Skeletal muscle satellite cell (primary cell): Measurements from ENCODE around the gene KCND3.

Source experiments
- H3K27me3 ChIP-seq: 2 replicates; pipeline ENCODE4 v1.7.0; 2013; ENCODE audit warnings: low read length; ENCODE audit not compliant: control insufficient read depth, insufficient read depth
- H3K36me3 ChIP-seq: 2 replicates; pipeline ENCODE4 v1.7.0; 2013; ENCODE audit warnings: mild to moderate bottlenecking, control low read depth, low read length; ENCODE audit not compliant: insufficient read depth
- H3K4me1 ChIP-seq: 2 replicates; pipeline ENCODE4 v1.7.0; 2013; ENCODE audit warnings: low read length; ENCODE audit not compliant: control insufficient read depth, insufficient read depth
- H3K4me2 ChIP-seq: 2 replicates; pipeline ENCODE4 v1.7.0; 2013; ENCODE audit warnings: mild to moderate bottlenecking, low read length
- H3K4me3 ChIP-seq: 2 replicates; pipeline ENCODE4 v1.7.0; 2013; ENCODE audit warnings: low read length
- H3K9ac ChIP-seq: 2 replicates; pipeline ENCODE4 v1.7.0; 2013; ENCODE audit warnings: mild to moderate bottlenecking, low read depth, low read length, moderate library complexity
- H3K9me3 ChIP-seq: replicated peaks from 2 replicates; pipeline ENCODE4 v1.7.0; 2013; ENCODE audit warnings: mild to moderate bottlenecking, control low read depth, low read length

The KCND3 gene

GRCh38 chr1:111875640-111876039 lies 113.8 kb downstream of the KCND3 start:
- H3K4me2 ChIP-seq, result no peak overlapping the region
- H3K4me3 ChIP-seq, result no peak overlapping the region
- H3K9ac ChIP-seq, result no peak overlapping the region
- H3K36me3 ChIP-seq, result no peaks in the 10 kb centered on the region
- H3K4me1 ChIP-seq, result no peaks in the 10 kb centered on the region
- H3K27me3 ChIP-seq, result peaks cover 41% of the 10 kb centered on the region
- no peaks in the 10 kb centered on the region for H3K9me3 ChIP-seq

DNA sequence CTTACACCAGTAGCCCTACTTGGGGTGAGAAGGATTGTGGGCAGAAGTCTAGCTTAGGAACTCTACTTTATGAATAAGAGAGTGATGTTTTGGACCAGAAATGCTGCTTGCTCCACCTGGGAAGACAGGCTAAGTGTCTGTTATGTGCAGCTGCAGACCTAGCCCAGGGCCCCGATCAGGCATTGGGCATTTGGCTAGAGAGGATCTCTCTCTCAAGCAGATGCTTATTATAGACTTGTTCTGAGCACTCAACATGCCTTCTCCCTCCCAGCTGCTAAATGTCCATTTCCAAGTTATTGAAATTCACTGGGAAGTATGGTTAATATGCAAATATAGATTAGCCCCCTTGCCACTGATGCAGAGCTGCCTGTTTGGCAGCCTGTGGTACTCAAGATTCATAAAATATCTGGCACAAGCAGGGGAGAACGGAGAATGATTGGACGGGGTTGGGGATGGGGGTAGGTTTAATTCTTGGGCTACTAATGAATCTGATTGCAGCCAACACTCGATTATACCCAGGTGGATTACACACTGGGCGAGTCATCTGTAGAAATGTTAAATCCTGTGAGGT lies 115.9 kb downstream of the KCND3 start:
- H3K36me3 ChIP-seq, result no peaks in the 10 kb centered on the region
- H3K27me3 ChIP-seq, result peaks cover 32% of the 10 kb centered on the region
- H3K9me3 ChIP-seq, result no peaks in the 10 kb centered on the region
- H3K4me1 ChIP-seq, result no peaks in the 10 kb centered on the region
- H3K9ac ChIP-seq, result no peak overlapping the region
- no peak overlapping the region for H3K4me2 ChIP-seq
- no peak overlapping the region for H3K4me3 ChIP-seq

GRCh38 chr1:111870181-111870580 lies 119.3 kb downstream of the KCND3 start:
- Histone ChIP-seq H3K36me3 (no peaks in the 10 kb centered on the region), H3K4me2 (no peak overlapping the region), H3K9me3 (no peaks in the 10 kb centered on the region), H3K4me3 (no peak overlapping the region), H3K4me1 (no peaks in the 10 kb centered on the region), H3K27me3 (peaks cover 19% of the 10 kb centered on the region), H3K9ac (no peak overlapping the region)

- Histone ChIP-seq H3K36me3 (no peaks in the 10 kb centered on the region), H3K9me3 (no peaks in the 10 kb centered on the region), H3K4me1 (no peaks in the 10 kb centered on the region), H3K9ac (no peak overlapping the region), H3K4me2 (no peak overlapping the region), H3K27me3 (peaks cover 7% of the 10 kb centered on the region), H3K4me3 (no peak overlapping the region)
Measured at GRCh38 chr1:111867868-111868440, 121.5 kb downstream of the KCND3 start.

GRCh38 chr1:111864862-111865261 lies 124.6 kb downstream of the KCND3 start:
- Histone ChIP-seq H3K4me3 (no peak overlapping the region), H3K9ac (no peak overlapping the region), H3K9me3 (no peaks in the 10 kb centered on the region), H3K27me3 (no peaks in the 10 kb centered on the region), H3K36me3 (no peaks in the 10 kb centered on the region), H3K4me2 (no peak overlapping the region), H3K4me1 (no peaks in the 10 kb centered on the region)

- no peaks in the 10 kb centered on the region for H3K36me3 ChIP-seq
- H3K9me3 ChIP-seq, result no peaks in the 10 kb centered on the region
- no peaks in the 10 kb centered on the region for H3K27me3 ChIP-seq
- no peak overlapping the region for H3K9ac ChIP-seq
- H3K4me2 ChIP-seq, result no peak overlapping the region
- no peak overlapping the region for H3K4me3 ChIP-seq
- H3K4me1 ChIP-seq, result no peaks in the 10 kb centered on the region
Measured at GRCh38 chr1:111863401-111863800, 126.1 kb downstream of the KCND3 start.

- Histone ChIP-seq H3K4me3 (no peak overlapping the region), H3K36me3 (no peaks in the 10 kb centered on the region), H3K27me3 (no peaks in the 10 kb centered on the region), H3K4me2 (no peak overlapping the region), H3K4me1 (no peaks in the 10 kb centered on the region), H3K9ac (no peak overlapping the region), H3K9me3 (no peaks in the 10 kb centered on the region)
Measured at GRCh38 chr1:111862599-111862998, 126.9 kb downstream of the KCND3 start.

DNA sequence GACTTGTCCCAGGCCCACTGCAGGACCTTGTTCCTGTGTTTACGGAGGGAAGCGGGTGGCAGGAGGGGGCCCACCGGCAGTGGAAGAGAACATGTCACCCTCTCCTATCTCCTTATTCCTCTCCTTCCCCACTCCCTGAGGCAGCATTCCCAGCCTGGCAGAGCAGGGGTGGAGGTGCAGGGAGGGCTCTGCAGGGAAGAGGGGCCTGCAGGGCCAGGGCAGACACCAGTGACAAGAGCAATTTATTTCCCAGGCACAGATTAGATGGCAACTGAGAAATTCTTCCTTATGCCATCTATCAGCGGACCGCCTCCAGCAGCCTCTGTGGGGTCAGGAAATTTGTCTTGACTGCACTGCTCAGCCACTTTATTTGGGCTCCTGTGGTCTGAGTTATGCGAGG lies 127.9 kb downstream of the KCND3 start:
- H3K27me3 ChIP-seq, result peaks cover 4% of the 10 kb centered on the region
- no peak overlapping the region for H3K4me3 ChIP-seq
- no peaks in the 10 kb centered on the region for H3K36me3 ChIP-seq
- H3K9me3 ChIP-seq, result no peaks in the 10 kb centered on the region
- H3K4me1 ChIP-seq, result no peaks in the 10 kb centered on the region
- H3K9ac ChIP-seq, result no peak overlapping the region
- H3K4me2 ChIP-seq, result no peak overlapping the region

DNA sequence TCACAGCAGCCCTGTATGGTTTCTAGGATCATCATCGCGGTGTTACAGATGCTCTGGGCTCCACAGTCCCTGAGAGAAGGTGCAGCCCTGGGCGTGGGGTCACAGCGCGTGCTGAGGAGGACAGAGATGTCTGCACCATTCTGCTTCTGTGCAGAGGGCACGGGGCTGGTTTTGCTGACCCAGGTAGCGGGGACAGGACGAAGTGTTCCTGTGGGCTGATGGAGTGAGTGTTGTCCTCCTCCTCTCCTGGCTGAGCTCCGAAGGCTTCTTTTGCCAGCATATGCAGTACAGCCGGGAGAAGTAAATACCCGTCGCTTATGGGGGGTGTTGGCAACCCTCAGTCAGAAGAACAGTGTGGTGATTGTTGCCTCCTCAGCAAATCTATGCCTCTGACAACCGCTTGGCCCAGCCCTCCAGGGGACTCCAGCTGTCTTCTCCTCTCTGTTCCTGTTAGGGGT lies 132.2 kb downstream of the KCND3 start:
- H3K4me3 ChIP-seq, result no peak overlapping the region
- peaks cover 33% of the 10 kb centered on the region for H3K27me3 ChIP-seq
- H3K9ac ChIP-seq, result no peak overlapping the region
- no peaks in the 10 kb centered on the region for H3K4me1 ChIP-seq
- no peaks in the 10 kb centered on the region for H3K9me3 ChIP-seq
- H3K36me3 ChIP-seq, result no peaks in the 10 kb centered on the region
- H3K4me2 ChIP-seq, result no peak overlapping the region

DNA sequence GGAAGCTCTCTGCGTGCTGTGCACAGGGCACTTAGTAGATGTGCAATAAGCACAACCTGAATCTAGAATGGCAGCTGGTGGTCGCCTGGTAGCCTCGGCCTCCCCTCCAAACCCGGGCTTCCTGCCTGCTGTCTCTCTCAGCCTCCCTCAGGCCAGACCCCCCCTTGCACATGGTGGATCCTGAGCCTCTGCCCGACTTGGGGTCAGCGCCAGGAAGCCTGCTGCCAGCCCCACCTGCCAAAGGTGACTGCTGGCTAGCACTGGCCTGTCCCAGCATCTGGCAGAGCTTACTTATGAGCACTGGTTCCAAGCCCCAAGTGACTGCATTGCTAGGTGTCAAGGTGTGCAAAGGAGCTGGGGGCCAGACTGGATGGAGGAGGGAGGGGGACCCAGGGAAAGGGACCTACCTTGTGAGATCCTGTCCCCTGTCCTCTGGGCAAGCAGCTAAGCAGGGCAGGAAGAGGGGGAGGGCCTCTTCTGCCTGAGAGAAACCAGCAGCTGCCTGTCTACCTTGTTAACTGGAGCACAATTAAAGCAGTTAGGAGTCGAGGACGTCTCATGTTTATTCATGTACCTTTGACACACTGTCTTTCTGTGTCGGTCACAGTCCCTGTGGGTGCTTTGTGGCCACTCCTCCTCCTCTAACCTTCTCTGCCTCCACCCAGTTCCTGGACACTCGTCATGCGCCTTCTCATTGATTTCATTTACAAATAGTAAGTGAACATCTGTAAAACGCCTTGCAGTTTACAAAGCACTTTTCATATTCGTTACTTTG lies 132.9 kb downstream of the KCND3 start:
- H3K4me2 ChIP-seq, result no peak overlapping the region
- peaks cover 39% of the 10 kb centered on the region for H3K27me3 ChIP-seq
- no peaks in the 10 kb centered on the region for H3K36me3 ChIP-seq

GRCh38 chr1:111855260-111855659 lies 134.2 kb downstream of the KCND3 start:
- no peak overlapping the region for H3K4me2 ChIP-seq
- peaks cover 49% of the 10 kb centered on the region for H3K27me3 ChIP-seq
- no peaks in the 10 kb centered on the region for H3K36me3 ChIP-seq
- H3K9me3 ChIP-seq, result no peaks in the 10 kb centered on the region
- no peaks in the 10 kb centered on the region for H3K4me1 ChIP-seq
- H3K4me3 ChIP-seq, result no peak overlapping the region
- H3K9ac ChIP-seq, result no peak overlapping the region

More for the DNA sequence above, 132.9 kb downstream of the KCND3 start:
- Histone ChIP-seq H3K9ac (no peak overlapping the region), H3K4me3 (no peak overlapping the region), H3K4me1 (no peaks in the 10 kb centered on the region), H3K9me3 (no peaks in the 10 kb centered on the region)
